GM08714 (cell line): ENCODE results near the gene IQCN.

Experiments used
- H3K4me3 ChIP-seq: fragments of 200-500 bp; sonication (Bioruptor generic); 2 replicates; pipeline ENCODE4 v1.5.1; 2014; ENCODE audit warnings: mild to moderate bottlenecking, low read length, inconsistent platforms
- ZNF274 ChIP-seq: IDR thresholded peaks from 2 replicates; pipeline ENCODE4 v1.6.1; 2012; ENCODE audit warnings: mild to moderate bottlenecking, low read depth, low read length

The IQCN gene

DNA sequence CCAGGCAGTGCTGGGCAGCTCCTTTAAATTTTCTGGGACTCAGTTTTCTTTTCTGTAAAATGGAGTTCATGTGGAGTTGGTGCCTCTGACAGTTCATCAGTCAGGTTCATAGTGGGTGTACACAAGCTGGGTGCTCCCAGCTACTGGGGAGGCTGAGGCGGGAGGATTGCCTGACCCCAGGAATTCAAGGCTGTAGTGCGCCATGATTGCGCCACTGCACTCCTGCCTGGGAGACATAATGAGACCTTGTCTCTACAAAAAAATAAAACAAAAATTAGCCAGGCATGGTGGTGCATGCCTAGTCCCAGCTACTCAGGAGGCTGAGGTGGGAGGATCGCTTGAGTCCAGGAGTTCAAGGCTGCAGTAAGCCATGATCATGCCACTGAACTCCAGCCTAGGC lies 21.1 kb downstream of the IQCN start:
- TF ChIP-seq ZNF274, result no peak
- H3K4me3 ChIP-seq, result no peak overlapping the region

DNA sequence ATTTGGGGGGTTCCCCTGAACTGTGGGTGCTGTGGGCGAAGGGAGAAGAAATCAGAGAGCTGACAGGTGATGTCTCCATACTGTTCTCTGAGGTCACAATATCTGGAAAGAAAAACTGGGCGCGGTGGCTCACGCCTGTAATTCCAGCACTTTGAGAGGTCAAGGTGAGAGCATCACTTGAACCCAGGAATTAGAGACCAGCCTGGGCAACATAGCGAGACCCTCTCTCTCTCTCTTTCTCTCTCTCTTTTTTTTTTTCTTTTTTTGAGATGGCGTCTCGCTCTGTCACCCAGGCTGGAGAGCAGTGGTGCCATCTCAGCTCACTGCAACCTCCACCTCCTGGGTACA lies 21.9 kb downstream of the IQCN start:
- H3K4me3 ChIP-seq, result no peak overlapping the region
- no peak for TF ChIP-seq ZNF274

DNA sequence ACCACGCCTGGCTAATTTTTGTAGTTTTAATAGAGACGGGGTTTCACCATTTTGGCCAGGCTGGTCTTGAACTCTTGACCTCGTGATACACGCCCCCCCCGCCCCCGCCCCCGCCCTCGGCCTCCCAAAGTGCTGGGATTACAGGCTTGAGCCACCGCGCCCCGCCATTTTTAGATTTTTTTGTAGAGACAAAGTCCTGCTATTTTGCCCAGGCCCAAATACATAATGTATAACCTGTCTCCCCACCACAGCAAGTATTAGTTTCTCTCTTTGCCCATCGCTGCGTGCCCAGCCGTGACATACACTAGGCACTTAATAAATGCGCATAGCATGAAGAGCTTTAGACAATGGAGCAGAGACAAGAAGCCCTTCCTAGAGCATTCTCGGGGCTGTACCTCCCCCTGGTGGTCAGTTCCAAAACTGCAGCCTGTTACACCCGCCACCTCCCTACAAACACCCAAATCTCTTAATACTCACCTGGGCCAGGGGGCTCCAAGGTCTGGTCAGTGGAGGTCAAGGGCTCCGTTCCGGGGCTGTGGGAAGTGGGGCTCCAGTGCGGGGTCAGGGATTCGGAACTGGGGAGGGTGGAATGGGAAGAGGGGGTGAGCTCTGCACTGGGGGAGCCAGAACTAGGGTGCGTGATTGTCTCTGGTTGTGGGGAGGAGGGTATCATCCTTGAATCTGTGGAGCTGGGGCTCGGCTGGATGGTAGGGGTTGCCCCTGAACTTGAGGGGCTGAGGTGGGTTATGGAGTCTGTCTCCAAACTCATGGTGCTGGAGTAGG lies 22.5 kb downstream of the IQCN start:
- no peak for TF ChIP-seq ZNF274
- H3K4me3 ChIP-seq, result no peak overlapping the region

DNA sequence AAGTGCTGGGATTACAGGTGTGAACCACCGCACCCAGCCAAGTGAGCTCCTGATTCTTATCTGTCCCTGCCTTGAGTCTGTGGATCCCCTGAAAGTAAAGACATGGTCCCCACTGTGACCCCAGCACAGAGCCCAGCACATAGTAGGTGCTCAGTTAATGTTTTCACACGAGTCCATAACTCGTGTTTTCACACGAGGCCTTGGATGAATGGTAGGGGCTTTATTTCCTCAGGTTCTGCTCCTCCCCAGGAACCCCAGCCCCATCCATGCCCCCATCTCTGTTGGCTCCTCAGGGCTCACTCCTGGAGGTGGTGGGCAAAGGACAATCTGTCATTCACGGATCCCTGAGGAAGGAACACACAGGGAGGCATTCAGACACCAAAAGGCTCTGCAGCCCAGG lies 24.4 kb downstream of the IQCN start:
- H3K4me3 ChIP-seq, result no peak overlapping the region
- no peak for TF ChIP-seq ZNF274

DNA sequence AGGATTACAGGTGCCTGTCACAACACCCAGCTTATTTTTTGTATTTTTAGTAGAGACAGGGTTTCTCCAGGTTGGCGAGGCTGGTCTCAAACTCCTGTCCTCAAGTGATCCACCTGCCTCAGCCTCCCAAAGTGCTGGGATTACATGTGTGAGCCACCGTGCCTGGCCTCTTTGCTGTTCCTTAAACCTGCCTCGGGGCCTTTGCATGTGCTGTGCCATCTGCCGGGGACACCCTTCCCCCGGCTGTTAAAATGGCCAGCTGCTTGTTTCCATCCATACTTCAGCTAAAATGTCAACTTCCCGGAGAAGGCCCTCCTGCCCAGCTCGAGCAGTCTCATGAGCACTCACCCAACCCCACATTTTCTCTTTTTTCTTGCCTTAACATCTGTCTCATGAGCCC lies 29.0 kb downstream of the IQCN start:
- no peak for TF ChIP-seq ZNF274
- no peak overlapping the region for H3K4me3 ChIP-seq

DNA sequence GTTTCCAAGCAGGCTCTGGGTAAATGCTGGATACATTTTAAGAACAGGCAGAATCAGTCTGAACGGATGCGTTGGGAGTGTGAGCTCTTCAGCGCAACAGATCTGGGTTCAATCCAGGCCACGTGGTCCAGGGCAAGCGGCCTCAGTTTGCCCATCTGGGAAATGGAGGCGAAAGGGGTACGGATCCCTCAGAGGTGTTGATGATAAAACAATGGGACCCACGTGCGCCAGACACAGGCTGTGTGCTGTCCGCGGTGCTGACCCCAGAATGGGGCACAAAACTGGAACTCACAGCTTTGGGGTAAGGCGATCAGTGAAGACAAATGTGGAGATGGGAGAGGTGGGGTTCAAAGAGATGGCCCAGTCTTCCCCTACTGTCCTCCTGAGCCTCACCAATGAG lies 34.9 kb downstream of the IQCN start:
- TF ChIP-seq ZNF274, result no peak
- no peak overlapping the region for H3K4me3 ChIP-seq

DNA sequence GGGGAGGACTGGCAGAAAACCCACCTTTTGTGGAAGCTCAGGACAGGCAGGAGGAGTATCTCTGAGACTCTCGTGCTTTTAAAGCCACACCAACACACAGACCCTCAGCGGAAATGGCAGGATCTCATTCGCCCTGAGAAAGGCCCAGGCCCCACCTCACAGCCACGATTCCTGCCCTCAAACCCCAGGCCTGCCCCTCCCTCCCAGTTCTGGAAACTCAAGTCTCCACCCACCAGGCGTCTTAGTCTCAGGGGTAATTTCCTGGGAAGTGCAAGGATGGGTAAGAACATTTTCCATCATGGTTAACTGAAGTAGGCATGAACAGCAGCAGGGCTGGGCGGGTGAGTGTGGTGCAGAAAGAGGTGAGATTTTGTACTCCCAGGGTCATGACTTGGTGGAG lies 40.1 kb downstream of the IQCN start:
- no peak overlapping the region for H3K4me3 ChIP-seq
- no peak for TF ChIP-seq ZNF274

DNA sequence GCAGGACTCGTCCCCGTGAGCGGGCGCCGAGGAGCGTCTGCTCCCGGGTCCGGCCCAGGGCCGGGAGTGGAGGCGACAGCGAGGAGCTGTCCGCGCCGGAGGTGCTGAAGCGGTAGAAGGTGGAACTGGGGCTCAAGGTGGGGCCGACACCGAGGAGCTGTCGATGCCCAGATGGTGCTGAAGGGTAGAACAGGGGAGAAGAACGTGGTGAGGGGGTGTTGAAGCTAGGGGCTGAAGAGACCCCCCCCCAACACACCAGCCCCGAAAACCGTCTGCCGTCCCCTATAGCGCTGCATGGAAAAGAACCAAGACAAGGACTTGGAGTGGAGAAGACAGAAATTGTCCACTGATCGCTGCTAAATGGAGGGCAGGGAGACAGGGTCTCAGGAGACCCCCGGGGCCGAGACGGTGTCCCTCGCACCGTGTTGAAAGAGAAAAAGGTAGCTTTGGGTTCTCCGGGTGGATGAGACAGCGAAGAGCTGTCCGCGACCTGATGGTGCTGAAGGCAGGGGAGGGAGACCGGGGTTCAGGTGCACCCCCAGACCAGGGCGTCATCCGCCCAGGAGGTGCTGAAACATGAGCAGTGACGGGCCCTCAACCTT lies 40.9 kb downstream of the IQCN start:
- TF ChIP-seq ZNF274, result no peak
- no peak overlapping the region for H3K4me3 ChIP-seq

DNA sequence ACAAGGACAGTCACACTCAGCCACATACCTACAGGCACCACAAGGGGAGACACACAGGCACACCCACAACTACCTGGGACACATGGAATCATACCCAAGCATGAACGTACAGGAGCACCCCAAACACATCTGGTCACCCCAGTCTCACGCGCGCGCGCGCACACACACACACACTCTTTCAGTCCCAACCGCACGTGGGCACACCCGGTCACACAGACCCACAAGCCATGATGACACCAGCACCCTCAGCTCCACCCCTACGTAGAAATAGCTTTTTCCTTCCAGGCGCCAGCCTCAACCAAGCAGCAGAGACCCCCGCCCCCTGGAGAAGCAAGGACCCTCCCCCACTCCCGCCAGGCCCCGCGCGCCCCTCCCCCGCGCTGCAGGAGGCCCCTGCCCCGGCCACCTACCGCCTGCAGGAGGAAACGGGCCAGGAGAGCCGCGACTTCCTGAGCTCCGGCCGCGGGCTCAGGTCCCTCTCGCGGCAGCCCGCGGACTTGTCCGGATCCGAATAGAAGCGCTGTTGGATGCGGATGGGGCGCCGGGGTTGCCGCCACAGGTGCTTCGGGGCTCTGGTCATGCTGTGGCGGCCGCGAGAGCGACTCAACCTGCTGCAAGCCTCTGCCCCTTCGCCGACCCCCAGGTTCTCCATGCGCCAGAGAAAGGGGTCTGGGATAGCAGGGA lies 41.6 kb downstream of the IQCN start:
- no peak for TF ChIP-seq ZNF274
- no peak overlapping the region for H3K4me3 ChIP-seq

DNA sequence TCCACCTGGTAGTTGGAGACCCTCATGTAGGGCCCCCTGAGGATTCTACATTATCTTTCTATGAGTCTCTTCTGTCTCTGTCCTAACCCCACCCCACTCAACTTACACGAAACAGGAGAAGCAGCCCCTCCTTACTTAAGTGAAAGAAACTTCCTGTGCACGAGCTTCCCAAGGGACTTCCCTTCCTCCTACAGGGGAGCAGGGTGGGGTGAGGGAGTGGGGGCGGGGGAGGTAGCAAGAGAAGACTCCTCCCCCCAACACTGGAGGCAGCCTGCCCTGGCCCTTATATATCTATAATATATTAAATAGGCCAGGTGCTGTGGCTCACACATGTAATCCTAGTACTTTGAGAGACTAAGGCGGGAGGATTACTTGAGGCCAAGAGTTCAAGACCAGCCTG lies 42.5 kb downstream of the IQCN start:
- H3K4me3 ChIP-seq, result no peak overlapping the region
- TF ChIP-seq ZNF274, result no peak

DNA sequence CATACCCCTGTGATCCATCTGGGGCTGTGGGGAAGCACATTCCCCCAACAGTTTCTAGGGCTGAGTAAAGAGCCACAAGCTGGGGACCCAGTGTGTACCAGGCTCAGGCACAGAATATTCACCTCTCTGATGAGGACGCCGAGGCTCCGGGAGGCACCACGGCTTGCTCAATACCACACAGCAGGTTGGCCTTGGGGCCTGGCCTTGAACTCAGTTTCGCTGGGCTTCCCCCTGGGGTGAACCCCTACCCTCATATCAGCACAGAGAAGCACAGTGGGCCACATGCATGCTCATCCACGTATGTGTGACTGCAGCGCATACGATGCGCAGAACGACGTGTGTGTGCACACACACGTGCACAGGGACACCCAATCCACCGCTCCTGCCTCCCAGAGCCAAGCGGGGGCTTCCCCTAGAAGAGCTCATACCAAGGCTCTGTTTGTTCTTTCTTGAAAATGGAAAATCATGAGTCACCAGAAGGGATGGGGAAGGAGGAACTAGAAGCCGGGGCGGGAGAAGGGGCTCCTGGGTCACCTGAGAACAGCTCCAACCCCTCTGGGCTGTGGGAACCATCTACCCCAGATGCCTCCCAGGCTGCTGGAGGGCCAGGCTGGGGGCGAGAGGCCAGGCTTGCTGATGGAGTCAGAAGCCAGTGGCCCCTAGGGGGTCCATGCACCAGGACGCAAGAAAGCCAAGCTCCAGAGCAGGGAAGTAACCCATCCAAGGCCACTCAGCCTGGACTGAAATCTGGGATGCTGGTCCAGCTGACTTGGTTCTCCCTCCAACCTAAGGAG lies 43.1 kb downstream of the IQCN start:
- TF ChIP-seq ZNF274, result no peak
- no peak overlapping the region for H3K4me3 ChIP-seq

DNA sequence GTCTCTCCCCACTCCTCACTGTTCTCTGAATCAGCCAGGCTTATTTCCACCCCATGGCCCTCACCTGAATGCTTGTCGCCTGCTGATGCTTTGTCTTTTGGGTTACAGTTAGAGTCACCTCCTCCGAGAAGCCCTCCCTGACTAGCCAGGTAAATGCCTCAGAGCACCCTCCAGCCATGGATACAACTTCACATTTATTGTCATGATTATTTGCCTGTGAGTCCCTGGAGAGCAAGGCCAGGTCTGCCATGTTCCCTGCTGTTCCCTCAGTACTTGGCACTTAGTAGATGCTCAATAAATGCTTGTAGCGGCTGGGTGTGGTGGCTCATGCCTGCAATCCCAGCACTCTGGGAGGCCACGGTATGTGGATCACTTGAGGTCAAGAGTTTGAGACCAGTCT lies 44.3 kb downstream of the IQCN start:
- TF ChIP-seq ZNF274, result no peak
- no peak overlapping the region for H3K4me3 ChIP-seq

DNA sequence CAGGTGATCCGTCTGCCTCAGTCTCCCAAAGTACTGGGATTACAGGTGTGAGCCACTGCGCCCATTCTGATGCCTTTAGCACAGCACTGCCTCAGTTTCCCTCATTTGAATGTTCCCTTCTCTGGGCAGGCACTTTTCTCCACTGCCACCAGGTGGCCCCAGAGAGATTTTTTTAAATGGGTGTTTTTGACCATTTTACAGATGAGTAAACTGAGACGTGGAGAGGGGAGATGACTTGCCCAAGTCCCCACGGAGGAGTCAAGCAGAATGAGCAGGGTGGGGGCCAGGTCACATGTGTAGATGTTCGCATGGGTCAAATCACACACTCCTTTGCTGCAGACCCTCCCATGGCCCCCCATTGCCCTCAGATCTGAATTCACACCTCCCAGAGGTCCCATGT lies 44.8 kb downstream of the IQCN start:
- no peak for TF ChIP-seq ZNF274
- H3K4me3 ChIP-seq, result no peak overlapping the region

DNA sequence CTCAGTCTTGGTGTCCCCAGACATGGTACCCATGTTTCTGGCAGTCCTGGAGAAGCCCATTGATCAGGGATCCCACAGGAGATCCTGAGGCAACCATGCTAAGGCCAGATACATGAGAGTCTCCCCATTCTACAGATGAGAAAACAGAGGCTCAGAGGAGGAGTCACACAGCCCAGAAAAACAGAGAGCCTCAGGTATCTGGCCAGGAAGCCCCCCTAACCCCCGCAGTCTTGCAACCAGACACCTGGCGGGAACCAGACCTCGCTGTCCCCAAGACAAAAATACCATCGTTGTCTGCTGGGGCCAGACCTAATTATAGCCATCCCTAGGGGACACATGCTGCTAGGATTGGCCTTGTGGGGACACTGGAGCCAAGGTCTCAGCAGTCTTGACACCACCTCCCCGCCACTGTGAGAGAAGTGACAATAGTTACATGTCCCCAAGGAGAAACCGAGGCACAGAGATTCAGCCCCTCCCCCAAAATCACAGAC lies 46.4 kb downstream of the IQCN start:
- H3K4me3 ChIP-seq, result no peak overlapping the region
- no peak for TF ChIP-seq ZNF274
